Fibroblast of mammary gland (primary cell): Measurements from ENCODE around the gene UTS2R.

Experiments used
- DNase-seq: peaks from one replicate; pipeline ENCODE4 v3.0.0-alpha.2; 2010; ENCODE audit warnings: low read depth
- H3K4me3 ChIP-seq: 2 replicates; pipeline ENCODE4 v1.5.1; 2011; ENCODE audit warnings: low read depth, mild to moderate bottlenecking, low read length, moderate library complexity; ENCODE audit not compliant: control insufficient read depth
- CTCF ChIP-seq: conservative IDR thresholded peaks from 2 replicates; pipeline ENCODE4 v1.5.1; 2011; ENCODE audit warnings: low read depth, low read length, inconsistent platforms; ENCODE audit not compliant: control insufficient read depth, insufficient read depth

UTS2R gene

GRCh38 chr17:82388922-82389283, 17.3 kb downstream of the UTS2R start:
- no peak overlapping the region for H3K4me3 ChIP-seq
- no peak for TF ChIP-seq CTCF
- DNase-seq: no peak

DNA sequence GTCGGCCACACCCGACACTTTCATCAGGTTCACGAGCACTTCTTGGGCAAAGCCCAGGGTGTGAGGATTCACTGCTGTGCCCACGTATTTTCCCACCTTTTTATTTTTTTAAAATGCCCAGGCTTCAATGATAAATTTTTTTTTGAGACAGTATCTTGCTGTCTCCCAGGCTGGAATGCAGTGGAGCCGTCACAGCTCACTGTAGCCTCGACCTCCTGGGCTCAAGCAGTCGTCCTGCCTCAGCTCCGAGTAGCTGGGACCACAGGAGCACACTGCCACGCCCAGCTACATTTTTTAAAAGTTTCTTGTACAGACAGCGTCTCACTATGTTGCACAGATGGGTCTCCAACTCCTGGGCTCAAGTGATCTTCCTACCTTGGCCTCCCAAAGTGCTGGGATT, 17.8 kb downstream of the UTS2R start:
- TF ChIP-seq CTCF: no peak
- DNase-seq: no peak
- no peak overlapping the region for H3K4me3 ChIP-seq

DNA sequence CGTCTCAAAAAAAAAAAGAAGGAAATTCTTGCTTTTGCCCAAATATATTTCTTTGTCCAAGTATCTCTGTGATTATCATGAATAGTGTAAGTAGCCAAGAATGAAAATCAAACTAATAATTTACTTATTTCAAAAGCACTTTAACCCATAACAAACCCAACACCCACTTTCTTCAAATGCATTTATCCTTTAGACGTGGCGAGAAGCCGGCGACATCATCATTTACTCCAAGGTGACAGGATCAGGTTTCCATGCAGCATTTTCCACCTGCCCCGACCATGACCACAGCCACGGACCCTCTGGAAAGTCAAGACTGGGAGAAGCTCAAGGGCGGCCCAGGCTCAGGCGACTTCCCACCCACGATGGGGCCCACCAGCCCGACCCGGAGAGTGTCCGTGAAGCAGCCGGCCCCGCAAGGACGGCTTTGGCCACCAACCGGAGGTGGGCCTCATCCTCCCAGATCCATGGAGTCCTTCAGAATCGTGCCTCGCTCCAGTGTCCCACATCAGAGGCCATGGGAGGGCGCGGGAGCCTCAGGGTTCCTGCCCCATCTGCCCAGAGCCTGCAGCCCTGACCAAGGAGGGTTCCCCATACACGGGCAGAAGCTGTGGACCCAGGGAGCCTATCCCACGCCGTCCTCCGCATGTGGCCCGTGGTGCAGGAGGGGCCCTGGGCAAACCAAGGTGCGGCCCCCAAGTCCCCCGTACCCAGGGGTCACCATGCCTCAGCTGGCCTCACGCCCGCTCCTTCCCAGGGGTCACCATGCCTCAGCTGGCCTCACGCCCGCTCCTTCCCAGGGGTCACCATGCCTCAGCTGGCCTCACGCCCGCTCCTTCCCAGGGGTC, 18.7 kb downstream of the UTS2R start:
- no peak overlapping the region for H3K4me3 ChIP-seq
- TF ChIP-seq CTCF: no peak
- no peak for DNase-seq

DNA sequence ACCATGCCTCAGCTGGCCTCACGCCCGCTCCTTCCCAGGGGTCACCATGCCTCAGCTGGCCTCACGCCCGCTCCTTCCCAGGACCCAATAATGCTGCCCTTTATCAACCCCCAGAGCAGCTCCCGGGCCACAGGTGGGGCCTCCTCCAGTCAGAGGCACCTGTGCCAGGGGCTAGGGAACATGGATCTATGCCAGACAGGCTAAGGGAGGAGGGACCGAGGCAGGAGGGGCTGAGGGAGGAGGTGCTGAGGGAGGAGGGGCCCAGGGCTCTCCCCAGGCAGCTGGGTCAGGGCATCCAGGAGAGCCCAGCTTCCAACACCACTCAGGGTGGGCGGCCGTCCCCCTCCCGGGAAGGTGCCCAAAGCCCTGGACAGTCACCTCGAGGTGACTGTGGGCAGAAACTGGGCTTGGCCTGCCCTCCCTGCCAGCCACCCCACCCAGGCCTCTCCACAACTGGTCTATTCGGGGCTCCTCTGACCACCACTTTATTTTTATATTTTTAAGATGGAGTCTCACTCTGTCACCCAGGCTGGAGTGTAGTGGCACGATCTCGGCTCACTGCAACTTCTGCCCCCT, 19.4 kb downstream of the UTS2R start:
- TF ChIP-seq CTCF: no peak
- no peak overlapping the region for H3K4me3 ChIP-seq
- no peak for DNase-seq

- no peak overlapping the region for H3K4me3 ChIP-seq
- TF ChIP-seq CTCF: no peak
- DNase-seq: no peak
These were observed 20.0 kb downstream of the UTS2R start for GRCh38 chr17:82391496-82392066.

DNA sequence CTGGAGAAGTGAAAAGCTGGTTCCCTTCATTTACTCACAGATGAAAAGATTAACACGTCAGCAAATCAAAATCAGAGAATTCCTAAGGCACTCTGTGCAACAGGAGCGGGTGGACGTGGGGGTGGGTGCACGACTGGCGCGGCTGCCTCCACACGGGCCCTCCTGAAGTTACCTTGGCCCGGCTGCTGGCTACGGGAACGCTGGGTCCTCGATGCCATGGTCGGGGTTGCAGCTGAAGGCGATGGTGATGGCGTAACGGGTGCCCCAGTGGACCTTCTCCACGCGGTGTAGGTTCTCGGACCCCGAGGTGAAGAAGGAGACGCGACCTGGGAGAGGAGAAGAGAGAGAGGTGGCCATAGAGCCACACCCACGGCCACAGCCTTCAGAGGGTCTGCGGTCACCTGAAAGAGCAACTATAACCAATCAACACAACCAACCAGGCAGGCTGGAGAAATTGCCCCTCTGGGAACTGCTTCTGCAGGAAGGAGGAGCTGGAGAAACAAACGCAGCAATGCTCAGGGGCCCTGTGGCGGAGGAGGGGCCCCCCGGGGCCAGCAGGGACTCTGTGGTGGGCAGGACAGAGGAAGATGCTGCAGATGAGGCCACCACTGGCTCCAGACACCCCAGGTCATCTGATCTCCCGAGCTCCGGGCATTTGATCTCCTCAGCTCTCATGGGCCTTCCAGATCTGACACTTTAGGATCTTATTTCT, 20.8 kb downstream of the UTS2R start:
- no peak for TF ChIP-seq CTCF
- no peak overlapping the region for H3K4me3 ChIP-seq
- DNase-seq: no peak
